Measurements from ENCODE around the gene SLC25A34.

- TF ChIP-seq SCRT1 (tag by site-specific recombination; IDR thresholded peaks at IDR 0.05; ENCODE audit: borderline replicate concordance) = no peak
- TF ChIP-seq, protein P1, sequence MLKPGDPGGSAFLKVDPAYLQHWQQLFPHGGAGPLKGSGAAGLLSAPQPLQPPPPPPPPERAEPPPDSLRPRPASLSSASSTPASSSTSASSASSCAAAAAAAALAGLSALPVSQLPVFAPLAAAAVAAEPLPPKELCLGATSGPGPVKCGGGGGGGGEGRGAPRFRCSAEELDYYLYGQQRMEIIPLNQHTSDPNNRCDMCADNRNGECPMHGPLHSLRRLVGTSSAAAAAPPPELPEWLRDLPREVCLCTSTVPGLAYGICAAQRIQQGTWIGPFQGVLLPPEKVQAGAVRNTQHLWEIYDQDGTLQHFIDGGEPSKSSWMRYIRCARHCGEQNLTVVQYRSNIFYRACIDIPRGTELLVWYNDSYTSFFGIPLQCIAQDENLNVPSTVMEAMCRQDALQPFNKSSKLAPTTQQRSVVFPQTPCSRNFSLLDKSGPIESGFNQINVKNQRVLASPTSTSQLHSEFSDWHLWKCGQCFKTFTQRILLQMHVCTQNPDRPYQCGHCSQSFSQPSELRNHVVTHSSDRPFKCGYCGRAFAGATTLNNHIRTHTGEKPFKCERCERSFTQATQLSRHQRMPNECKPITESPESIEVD (tag by site-specific recombination; IDR thresholded peaks at IDR 0.05) = no peak
- TF ChIP-seq ELK4 (IDR thresholded peaks at IDR 0.05; ENCODE audit: borderline replicate concordance, low read depth, low read length) = no peak
- no peak for TF ChIP-seq ZNF76 (tag by site-specific recombination; IDR thresholded peaks at IDR 0.05; ENCODE audit: borderline replicate concordance, low read depth)
Observed at GRCh38 chr1:15764890-15765289, 28.8 kb downstream of the SLC25A34 start.

Measured in HEK293 (cell line).